Measurements from ENCODE around the gene SELENON. TPM values are rescaled to one million over a fixed set of nuclear protein-coding genes. Genes with fewer than 3 reads are reported as not detected.

SELENON gene
- total RNA-seq, 1 donor from 2014 or later: 24.9 TPM

DNA sequence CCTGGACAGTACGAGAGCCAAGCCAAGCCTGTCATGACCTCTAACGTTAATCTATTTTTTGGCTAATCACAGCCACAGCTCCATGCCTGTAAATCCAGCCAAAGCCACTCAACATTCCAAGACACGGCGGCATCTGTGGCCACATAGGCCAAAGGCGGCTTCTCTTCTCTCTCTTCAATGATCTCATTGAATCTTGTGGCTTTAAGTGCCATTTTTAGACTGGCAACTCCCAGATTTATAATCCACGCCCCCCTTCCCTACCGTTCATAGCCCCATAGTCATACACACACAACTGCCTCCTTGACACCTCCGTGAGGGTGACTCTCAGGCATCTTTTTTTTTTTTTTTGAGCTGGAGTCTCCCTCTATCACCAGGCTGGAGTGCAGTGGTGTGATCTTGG lies 5.7 kb upstream of the SELENON start:
- H3K27ac Mint-ChIP-seq: peak overlapping the region; percentile 74

DNA sequence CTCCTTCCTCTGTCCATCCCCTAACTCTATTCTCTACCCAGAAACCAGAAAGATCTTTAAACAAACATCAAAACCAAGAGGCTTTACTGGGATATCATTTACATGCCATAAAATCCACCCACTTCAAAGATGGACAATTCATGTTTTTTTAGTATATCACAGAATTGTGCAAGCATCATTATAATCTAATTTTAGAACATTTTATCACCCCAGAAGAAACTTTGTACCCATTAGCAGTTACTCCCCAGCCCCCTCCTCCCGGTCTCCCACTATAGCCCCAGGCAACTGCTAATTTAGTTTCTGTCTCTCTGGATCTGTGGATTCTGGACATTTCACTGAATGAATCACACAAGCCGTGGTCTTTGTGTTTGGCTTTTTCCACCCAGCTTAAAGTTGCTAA lies 4.8 kb upstream of the SELENON start:
- H3K27me3 Mint-ChIP-seq (ENCODE audit: insufficient read depth, low read depth): peaks cover 13% of the 10 kb centered on the region
- H3K27ac Mint-ChIP-seq: peak overlapping the region; percentile 12
- H3F3A ChIP-seq (ENCODE audit: low read depth): peaks cover 5% of the 10 kb centered on the region
- H3K36me3 Mint-ChIP-seq: no peaks in the 10 kb centered on the region
- TF ChIP-seq EZH2phosphoT487 (IDR thresholded peaks at IDR 0.05) (no peak), EZH2 (IDR thresholded peaks at IDR 0.05) (no peak)
- TF ChIP-seq, protein P1, sequence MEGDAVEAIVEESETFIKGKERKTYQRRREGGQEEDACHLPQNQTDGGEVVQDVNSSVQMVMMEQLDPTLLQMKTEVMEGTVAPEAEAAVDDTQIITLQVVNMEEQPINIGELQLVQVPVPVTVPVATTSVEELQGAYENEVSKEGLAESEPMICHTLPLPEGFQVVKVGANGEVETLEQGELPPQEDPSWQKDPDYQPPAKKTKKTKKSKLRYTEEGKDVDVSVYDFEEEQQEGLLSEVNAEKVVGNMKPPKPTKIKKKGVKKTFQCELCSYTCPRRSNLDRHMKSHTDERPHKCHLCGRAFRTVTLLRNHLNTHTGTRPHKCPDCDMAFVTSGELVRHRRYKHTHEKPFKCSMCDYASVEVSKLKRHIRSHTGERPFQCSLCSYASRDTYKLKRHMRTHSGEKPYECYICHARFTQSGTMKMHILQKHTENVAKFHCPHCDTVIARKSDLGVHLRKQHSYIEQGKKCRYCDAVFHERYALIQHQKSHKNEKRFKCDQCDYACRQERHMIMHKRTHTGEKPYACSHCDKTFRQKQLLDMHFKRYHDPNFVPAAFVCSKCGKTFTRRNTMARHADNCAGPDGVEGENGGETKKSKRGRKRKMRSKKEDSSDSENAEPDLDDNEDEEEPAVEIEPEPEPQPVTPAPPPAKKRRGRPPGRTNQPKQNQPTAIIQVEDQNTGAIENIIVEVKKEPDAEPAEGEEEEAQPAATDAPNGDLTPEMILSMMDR (IDR thresholded peaks at IDR 0.05): no peak
- H3K9me3 Mint-ChIP-seq: no peaks in the 10 kb centered on the region
- H3K4me1 Mint-ChIP-seq: peaks cover 46% of the 10 kb centered on the region
- peaks cover 12% of the 10 kb centered on the region for H3K4me1 ChIP-seq
- no peak overlapping the region for H3K4me3 ChIP-seq
- H3K79me2 ChIP-seq (ENCODE audit: low read depth): no peaks in the 10 kb centered on the region
- no peak overlapping the region for H3K27ac ChIP-seq
- DNase-seq (ENCODE audit: low spot score): no peak
- H3K9ac ChIP-seq: no peak overlapping the region
- H3K36me3 ChIP-seq: no peaks in the 10 kb centered on the region
- H4K20me1 ChIP-seq (ENCODE audit: low read depth): no peaks in the 10 kb centered on the region
- H3K27me3 ChIP-seq: peaks cover 5% of the 10 kb centered on the region
- H3K4me2 ChIP-seq: no peak overlapping the region
- H3K9me3 ChIP-seq (ENCODE audit: low read depth): no peaks in the 10 kb centered on the region
- no peak overlapping the region for H2AFZ ChIP-seq (replicated peaks)
- no peak overlapping the region for H3K4me3 Mint-ChIP-seq

More for the DNA sequence above, 5.7 kb upstream of the SELENON start:
- Mint-ChIP-seq H3K4me3 (no peak overlapping the region), H3K4me1 (peaks cover 44% of the 10 kb centered on the region), H3K36me3 (no peaks in the 10 kb centered on the region), H3K27me3 (ENCODE audit: insufficient read depth, low read depth) (peaks cover 11% of the 10 kb centered on the region), H3K9me3 (no peaks in the 10 kb centered on the region)
- no peaks in the 10 kb centered on the region for H3K36me3 ChIP-seq
- H3K27me3 ChIP-seq: peaks cover 4% of the 10 kb centered on the region
- H4K20me1 ChIP-seq (ENCODE audit: low read depth): no peaks in the 10 kb centered on the region
- H3K9ac ChIP-seq: no peak overlapping the region
- H3K79me2 ChIP-seq (ENCODE audit: low read depth): no peaks in the 10 kb centered on the region
- no peak overlapping the region for H3K4me2 ChIP-seq
- H2AFZ ChIP-seq (replicated peaks): no peak overlapping the region
- no peak for TF ChIP-seq EZH2 (IDR thresholded peaks at IDR 0.05)
- no peak for TF ChIP-seq EZH2phosphoT487 (IDR thresholded peaks at IDR 0.05)
- TF ChIP-seq, protein P1 (IDR thresholded peaks at IDR 0.05): no peak
- peaks cover 7% of the 10 kb centered on the region for H3K4me1 ChIP-seq
- no peak overlapping the region for H3K4me3 ChIP-seq
- no peak for DNase-seq (ENCODE audit: low spot score)
- H3F3A ChIP-seq (ENCODE audit: low read depth): peaks cover 5% of the 10 kb centered on the region
- no peaks in the 10 kb centered on the region for H3K9me3 ChIP-seq (ENCODE audit: low read depth)
- no peak overlapping the region for H3K27ac ChIP-seq

DNA sequence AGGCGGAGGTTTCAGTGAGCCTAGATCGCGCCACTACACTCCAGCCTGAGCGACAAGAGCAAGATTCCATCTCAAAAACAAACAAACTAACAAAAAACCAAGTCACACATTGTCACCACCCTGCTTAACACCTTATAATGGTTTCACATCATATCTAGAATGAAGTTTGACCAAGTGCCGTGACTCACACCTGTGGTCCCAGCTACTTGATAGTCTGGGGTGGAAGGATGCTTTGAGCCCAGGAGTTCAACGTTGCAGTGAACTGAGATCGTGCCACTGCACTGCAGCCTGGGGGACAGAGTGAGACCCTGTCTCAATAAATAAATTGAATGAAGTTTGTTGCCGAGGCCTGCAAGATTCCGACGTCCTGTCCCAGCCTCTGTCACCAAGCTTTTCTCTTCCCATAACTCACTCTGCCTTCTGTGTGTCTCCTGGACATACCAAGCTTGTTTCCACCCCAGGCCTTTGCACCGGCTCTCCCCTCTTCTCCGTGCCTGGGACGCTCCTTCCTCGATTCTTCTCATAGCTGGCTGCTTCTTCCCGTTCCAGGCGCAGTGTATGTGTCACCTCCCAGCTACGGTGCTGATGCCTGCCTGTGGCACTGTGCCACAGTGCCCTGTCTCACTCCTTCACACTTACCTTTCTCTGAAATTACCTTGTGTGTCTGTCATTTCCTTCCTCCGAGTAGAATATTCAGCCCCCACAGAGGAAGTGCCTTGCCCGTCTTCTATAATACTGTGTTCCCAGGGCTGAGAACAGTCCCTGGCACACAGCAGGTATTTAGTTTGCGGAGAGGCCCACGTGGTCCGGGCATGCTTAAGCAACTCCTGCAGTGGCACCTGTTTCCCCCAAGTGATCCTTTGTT lies 3.8 kb upstream of the SELENON start:
- peaks cover 4% of the 10 kb centered on the region for H4K20me1 ChIP-seq (ENCODE audit: low read depth)
- DNase-seq (ENCODE audit: low spot score): no peak
- no peak for TF ChIP-seq EZH2 (IDR thresholded peaks at IDR 0.05)
- TF ChIP-seq, protein P1 (IDR thresholded peaks at IDR 0.05): no peak
- TF ChIP-seq EZH2phosphoT487 (IDR thresholded peaks at IDR 0.05): no peak
- no peak overlapping the region for H3K9ac ChIP-seq
- Mint-ChIP-seq H3K4me3 (no peak overlapping the region), H3K27ac (no peak overlapping the region), H3K27me3 (ENCODE audit: insufficient read depth, low read depth) (peaks cover 15% of the 10 kb centered on the region), H3K9me3 (no peaks in the 10 kb centered on the region), H3K36me3 (no peaks in the 10 kb centered on the region), H3K4me1 (peaks cover 45% of the 10 kb centered on the region)
- peak overlapping the region; percentile 87 for H2AFZ ChIP-seq (replicated peaks)
- H3F3A ChIP-seq (ENCODE audit: low read depth): peaks cover 11% of the 10 kb centered on the region
- H3K36me3 ChIP-seq: no peaks in the 10 kb centered on the region
- no peaks in the 10 kb centered on the region for H3K9me3 ChIP-seq (ENCODE audit: low read depth)
- peaks cover 7% of the 10 kb centered on the region for H3K79me2 ChIP-seq (ENCODE audit: low read depth)
- H3K4me3 ChIP-seq: no peak overlapping the region
- peak overlapping the region; percentile 21 for H3K4me2 ChIP-seq
- peaks cover 17% of the 10 kb centered on the region for H3K4me1 ChIP-seq
- H3K27ac ChIP-seq: no peak overlapping the region
- H3K27me3 ChIP-seq: peaks cover 5% of the 10 kb centered on the region
